Neuronal stem cell (in vitro differentiated cells): ENCODE measurements around the gene PFKP.

Experiments
- DNase-seq: peaks from one replicate; pipeline ENCODE4 v3.0.0-alpha.2; 2013; ENCODE audit warnings: low spot score
- H2AFZ ChIP-seq: one replicate; pipeline ENCODE4 v1.6.1; 2013; ENCODE audit warnings: mild to moderate bottlenecking, low read length, inconsistent platforms
- H2AK5ac ChIP-seq: 2 replicates; pipeline ENCODE4 v1.6.1; 2013; ENCODE audit warnings: low read depth, mild to moderate bottlenecking, inconsistent platforms, low read length, moderate library complexity, mixed read lengths
- H2BK120ac ChIP-seq: 2 replicates; pipeline ENCODE4 v1.6.1; 2013; ENCODE audit warnings: low read depth, mild to moderate bottlenecking, inconsistent platforms, low read length, moderate library complexity, mixed read lengths
- H2BK12ac ChIP-seq: one replicate; pipeline ENCODE4 v1.6.1; 2013; ENCODE audit warnings: low read length, inconsistent platforms
- H2BK15ac ChIP-seq: 2 replicates; pipeline ENCODE4 v1.6.1; 2013; ENCODE audit warnings: mild to moderate bottlenecking, low read length, inconsistent platforms, mixed read lengths
- H2BK5ac ChIP-seq: one replicate; pipeline ENCODE4 v1.6.1; 2013; ENCODE audit warnings: inconsistent platforms, mild to moderate bottlenecking, low read length, moderate library complexity
- H3K14ac ChIP-seq: one replicate; pipeline ENCODE4 v1.6.1; 2013; ENCODE audit warnings: low read length, inconsistent platforms
- H3K18ac ChIP-seq: 2 replicates; pipeline ENCODE4 v1.6.1; 2013; ENCODE audit warnings: low read length, inconsistent platforms
- H3K23ac ChIP-seq: 2 replicates; pipeline ENCODE4 v1.6.1; 2013; ENCODE audit warnings: low read depth, mild to moderate bottlenecking, mixed read lengths, low read length, inconsistent platforms; ENCODE audit not compliant: poor library complexity
- H3K27ac ChIP-seq: replicated peaks from 3 replicates; pipeline ENCODE4 v1.5.1; 2013; ENCODE audit warnings: low read length, inconsistent platforms
- H3K27me3 ChIP-seq, 3 experiments: 2 replicates each; pipeline ENCODE4 v1.6.1; 2013; ENCODE audit warnings: low read length in 3 of 3, mild to moderate bottlenecking in 2 of 3, inconsistent platforms in 1 of 3, low read depth in 1 of 3, mixed read lengths in 1 of 3, moderate library complexity in 1 of 3; ENCODE audit not compliant: control insufficient read depth in 3 of 3, insufficient read depth in 3 of 3
- H3K36me3 ChIP-seq, 2 donors: replicated peaks in 1 of 2; 2 replicates each; pipeline ENCODE4 v1.6.1; 2013; ENCODE audit warnings: low read length in 2 of 2; ENCODE audit not compliant: control insufficient read depth in 2 of 2, insufficient read depth in 2 of 2
- H3K4ac ChIP-seq: 2 replicates; pipeline ENCODE4 v1.6.1; 2013; ENCODE audit warnings: inconsistent platforms, mild to moderate bottlenecking, low read length, moderate library complexity
- H3K4me1 ChIP-seq, 2 donors: 1 replicate in 1 of 2; 2 replicates in 1 of 2; pipeline ENCODE4 v1.6.1; 2013; ENCODE audit warnings: low read length in 2 of 2, low read depth in 1 of 2; ENCODE audit not compliant: control insufficient read depth in 2 of 2, insufficient read depth in 1 of 2
- H3K4me2 ChIP-seq: one replicate; pipeline ENCODE4 v1.6.1; 2013; ENCODE audit warnings: mild to moderate bottlenecking, low read length, inconsistent platforms; ENCODE audit not compliant: insufficient read depth, poor library complexity, severe bottlenecking
- H3K4me3 ChIP-seq, 2 donors: 2 replicates each; pipeline ENCODE4 v1.5.1; 2013; ENCODE audit warnings: low read length in 2 of 2, mild to moderate bottlenecking in 2 of 2, inconsistent platforms in 1 of 2, moderate library complexity in 1 of 2
- H3K79me1 ChIP-seq: one replicate; pipeline ENCODE4 v1.6.1; 2013; ENCODE audit warnings: low read depth, mild to moderate bottlenecking, inconsistent platforms, low read length, moderate library complexity
- H3K9ac ChIP-seq: one replicate; pipeline ENCODE4 v1.6.1; 2013; ENCODE audit warnings: mild to moderate bottlenecking, low read depth, low read length, inconsistent platforms; ENCODE audit not compliant: poor library complexity
- H3K9me3 ChIP-seq, 2 donors: replicated peaks in 1 of 2; 2 replicates each; pipeline versions ENCODE3 to v1.6.1; 2013; ENCODE audit warnings: low read length in 2 of 2, mild to moderate bottlenecking in 2 of 2, inconsistent platforms in 1 of 2, low read depth in 1 of 2, mixed read lengths in 1 of 2, moderate library complexity in 1 of 2; ENCODE audit not compliant: control insufficient read depth in 2 of 2, insufficient read depth in 1 of 2
- H4K8ac ChIP-seq: one replicate; pipeline ENCODE4 v1.6.1; 2013; ENCODE audit warnings: low read depth, mild to moderate bottlenecking, inconsistent platforms, low read length, moderate library complexity
- H4K91ac ChIP-seq: one replicate; pipeline ENCODE4 v1.6.1; 2013; ENCODE audit warnings: low read length, low read depth, mild to moderate bottlenecking, inconsistent platforms; ENCODE audit not compliant: poor library complexity
- WGBS, 2 donors: extraction: QIAGEN DNeasy Blood & Tissue Kit; methylation state at CpG; one replicate each; pipeline ENCODE4 v1.1.7; 2013; ENCODE audit warnings: missing lambda C conversion rate in 2 of 2, mixed read lengths in 1 of 2; ENCODE audit not compliant: insufficient read length in 2 of 2, insufficient replicate concordance in 1 of 2; ENCODE audit errors: extremely low coverage in 2 of 2; 5-methylcytosine and 5-hydroxymethylcytosine counted together

PFKP gene

DNA sequence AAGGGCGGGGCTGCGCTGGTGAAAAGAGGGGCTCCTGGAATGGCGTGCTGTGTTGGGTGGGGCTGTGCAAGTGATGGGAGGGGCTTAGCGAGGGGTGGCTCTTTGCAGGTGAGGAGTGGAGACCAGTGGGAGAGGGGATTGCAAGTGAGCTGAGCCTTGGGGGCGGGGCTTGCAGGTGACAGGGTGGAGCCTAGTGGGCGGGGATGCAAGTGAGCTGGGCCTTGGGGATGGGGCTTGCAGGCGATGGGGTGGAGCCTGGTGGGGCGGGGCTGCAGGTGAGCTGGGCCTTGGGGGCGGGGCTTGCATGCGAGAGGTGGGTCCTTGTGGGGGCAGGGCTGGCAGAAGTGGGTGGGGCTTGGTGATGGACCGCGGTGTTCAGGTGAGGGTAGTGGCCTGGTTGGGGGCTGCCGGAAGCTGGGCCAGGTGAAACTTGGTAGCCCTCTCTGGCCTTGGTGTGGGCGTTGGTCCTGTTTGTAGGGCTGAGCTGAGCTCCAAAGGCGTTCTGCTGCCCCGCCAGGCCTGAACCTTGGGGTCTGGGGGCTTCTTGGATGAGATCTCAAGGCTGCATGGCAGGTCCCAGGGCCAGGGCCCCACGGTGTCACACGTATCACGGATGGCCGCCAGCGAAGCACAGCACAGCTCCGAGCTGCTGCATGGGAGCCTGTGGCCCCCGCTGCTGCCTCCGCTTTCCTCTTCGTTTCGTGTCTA lies 106.0 kb downstream of the PFKP start:
- Histone ChIP-seq H3K9ac (no peak overlapping the region), H4K91ac (no peak overlapping the region), H3K14ac (no peak overlapping the region), H2BK12ac (peak overlapping the region; percentile 73), H3K27me3 (no peaks in the 10 kb centered on the region), H2BK5ac (peak overlapping the region; percentile 5), H3K9me3 (no peaks in the 10 kb centered on the region), H3K23ac (peak overlapping the region; percentile 67), H3K4me1 (no peaks in the 10 kb centered on the region), H2BK120ac (no peak overlapping the region), H3K36me3 (peaks cover 4 to 17% of the 10 kb centered on the region in 2 donors), H4K8ac (no peak overlapping the region), H3K79me1 (no peaks in the 10 kb centered on the region), H3K27ac (no peak overlapping the region), H3K4me3 (peak overlapping the region; percentile 47 to 79), H2BK15ac (no peak overlapping the region), H3K18ac (peak overlapping the region; percentile 83), H2AK5ac (peak overlapping the region; percentile 53), H3K4ac (peak overlapping the region; percentile 67), H3K4me2 (peak overlapping the region; percentile 56), H2AFZ (peak overlapping the region; percentile 78)
- DNase-seq = no peak
- WGBS, 2 donors = no CpG with 5 or more reads among the region's 26 CpGs

GRCh38 chr10:3178042-3178441 lies 110.7 kb downstream of the PFKP start:
- Histone ChIP-seq H3K27me3 (no peaks in the 10 kb centered on the region), H3K4me2 (no peak overlapping the region), H3K27ac (no peak overlapping the region), H3K4me1 (no peaks in the 10 kb centered on the region), H4K91ac (no peak overlapping the region), H2BK120ac (no peak overlapping the region), H2BK15ac (no peak overlapping the region), H3K9ac (no peak overlapping the region), H2AFZ (no peak overlapping the region), H3K79me1 (no peaks in the 10 kb centered on the region), H3K14ac (no peak overlapping the region), H3K18ac (no peak overlapping the region), H4K8ac (no peak overlapping the region), H2BK5ac (no peak overlapping the region), H3K4me3 (no peak overlapping the region), H3K4ac (no peak overlapping the region), H3K9me3 (no peaks in the 10 kb centered on the region), H3K36me3 (no peaks in the 10 kb centered on the region), H2BK12ac (no peak overlapping the region), H3K23ac (no peak overlapping the region), H2AK5ac (no peak overlapping the region)
- WGBS, 2 donors = no CpG with 5 or more reads among the region's 5 CpGs
- no peak for DNase-seq

GRCh38 chr10:3179174-3179573 lies 111.8 kb downstream of the PFKP start:
- no peak overlapping the region for H2AFZ ChIP-seq
- no peak overlapping the region for H3K27ac ChIP-seq
- H3K4me1 ChIP-seq = no peaks in the 10 kb centered on the region
- H2BK5ac ChIP-seq = no peak overlapping the region
- no peak overlapping the region for H3K4me3 ChIP-seq
- H2AK5ac ChIP-seq = no peak overlapping the region
- H4K91ac ChIP-seq = no peak overlapping the region
- no peak overlapping the region for H3K14ac ChIP-seq
- no peak overlapping the region for H3K9ac ChIP-seq
- H3K27me3 ChIP-seq = no peaks in the 10 kb centered on the region
- no peak overlapping the region for H2BK12ac ChIP-seq
- no peak overlapping the region for H4K8ac ChIP-seq
- no peak for DNase-seq
- no peaks in the 10 kb centered on the region for H3K79me1 ChIP-seq
- H3K36me3 ChIP-seq = no peaks in the 10 kb centered on the region
- no peak overlapping the region for H2BK15ac ChIP-seq
- no peak overlapping the region for H3K18ac ChIP-seq
- H3K4ac ChIP-seq = no peak overlapping the region
- WGBS, 2 donors = no CpG with 5 or more reads among the region's 5 CpGs
- no peak overlapping the region for H3K23ac ChIP-seq
- H3K9me3 ChIP-seq = no peaks in the 10 kb centered on the region
- H2BK120ac ChIP-seq = no peak overlapping the region
- H3K4me2 ChIP-seq = no peak overlapping the region

GRCh38 chr10:3180355-3181025 lies 113.1 kb downstream of the PFKP start:
- no peak overlapping the region for H3K18ac ChIP-seq
- peaks cover 0 to 2% of the 10 kb centered on the region in 2 donors for H3K9me3 ChIP-seq
- H2BK15ac ChIP-seq = no peak overlapping the region
- no peak for DNase-seq
- no peak overlapping the region for H4K8ac ChIP-seq
- no peak overlapping the region for H4K91ac ChIP-seq
- no peaks in the 10 kb centered on the region for H3K4me1 ChIP-seq
- no peak overlapping the region for H2AFZ ChIP-seq
- no peaks in the 10 kb centered on the region for H3K27me3 ChIP-seq
- H3K79me1 ChIP-seq = no peaks in the 10 kb centered on the region
- no peak overlapping the region for H2BK120ac ChIP-seq
- no peak overlapping the region for H2AK5ac ChIP-seq
- no peak overlapping the region for H3K9ac ChIP-seq
- H3K4me2 ChIP-seq = no peak overlapping the region
- H2BK12ac ChIP-seq = no peak overlapping the region
- H2BK5ac ChIP-seq = no peak overlapping the region
- no peak overlapping the region for H3K14ac ChIP-seq
- no peak overlapping the region for H3K27ac ChIP-seq
- no peak overlapping the region for H3K4ac ChIP-seq
- WGBS, 2 donors = no CpG with 5 or more reads among the region's 6 CpGs
- no peak overlapping the region for H3K4me3 ChIP-seq
- no peaks in the 10 kb centered on the region for H3K36me3 ChIP-seq
- H3K23ac ChIP-seq = no peak overlapping the region
